Activated naive CD8-positive, alpha-beta T cell (primary cell): ENCODE data around the gene RAPGEF5.

ENCODE experiments used
- H3K27ac Mint-ChIP-seq: one replicate; pipeline ENCODE4 v1.8.0; 2021; ENCODE audit warnings: mixed read lengths
- H3K27me3 Mint-ChIP-seq: one replicate; pipeline ENCODE4 v1.8.0; 2021; ENCODE audit warnings: mixed read lengths
- H3K36me3 Mint-ChIP-seq: one replicate; pipeline ENCODE4 v1.8.0; 2021; ENCODE audit warnings: mixed read lengths
- H3K4me1 Mint-ChIP-seq: one replicate; pipeline ENCODE4 v1.8.0; 2021; ENCODE audit warnings: low read depth, mixed read lengths
- H3K4me3 Mint-ChIP-seq: one replicate; pipeline ENCODE4 v1.8.0; 2021; ENCODE audit warnings: mild to moderate bottlenecking, mixed read lengths
- H3K9me3 Mint-ChIP-seq: one replicate; pipeline ENCODE4 v1.8.0; 2021; ENCODE audit warnings: low read depth, mixed read lengths

RAPGEF5 gene

GRCh38 chr7:22184549-22185199 is 172.3 kb downstream of the RAPGEF5 start:
- Mint-ChIP-seq H3K27ac (no peak overlapping the region), H3K36me3 (no peaks in the 10 kb centered on the region), H3K4me1 (no peaks in the 10 kb centered on the region), H3K27me3 (peaks cover 2% of the 10 kb centered on the region), H3K4me3 (no peak overlapping the region), H3K9me3 (no peaks in the 10 kb centered on the region)

- H3K27me3 Mint-ChIP-seq = peaks cover 3% of the 10 kb centered on the region
- no peak overlapping the region for H3K27ac Mint-ChIP-seq
- H3K4me1 Mint-ChIP-seq = no peaks in the 10 kb centered on the region
- no peaks in the 10 kb centered on the region for H3K9me3 Mint-ChIP-seq
- H3K4me3 Mint-ChIP-seq = no peak overlapping the region
- no peaks in the 10 kb centered on the region for H3K36me3 Mint-ChIP-seq
Observed at GRCh38 chr7:22183522-22184280, 173.3 kb downstream of the RAPGEF5 start.

DNA sequence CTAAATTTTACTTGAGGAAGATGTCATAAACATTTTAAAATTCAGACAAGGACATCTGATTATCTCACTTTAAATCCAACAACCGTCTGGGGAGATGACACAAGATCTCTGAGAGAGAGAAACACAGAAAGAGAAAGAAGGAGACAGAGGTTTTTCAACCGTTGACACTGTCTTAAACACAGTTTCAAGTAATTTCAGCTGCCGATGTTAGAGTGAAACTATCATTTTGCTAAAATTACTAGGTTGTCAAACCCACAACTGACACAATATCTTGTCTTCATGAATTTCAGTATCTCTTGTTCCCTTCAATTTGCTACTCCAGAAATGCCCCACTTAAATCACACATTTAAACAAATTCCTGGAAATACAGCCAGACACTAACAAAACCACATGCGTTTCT is 174.8 kb downstream of the RAPGEF5 start:
- no peaks in the 10 kb centered on the region for H3K9me3 Mint-ChIP-seq
- no peaks in the 10 kb centered on the region for H3K36me3 Mint-ChIP-seq
- peaks cover 6% of the 10 kb centered on the region for H3K27me3 Mint-ChIP-seq
- H3K4me3 Mint-ChIP-seq = no peak overlapping the region
- H3K4me1 Mint-ChIP-seq = no peaks in the 10 kb centered on the region
- no peak overlapping the region for H3K27ac Mint-ChIP-seq

- peaks cover 6% of the 10 kb centered on the region for H3K27me3 Mint-ChIP-seq
- no peaks in the 10 kb centered on the region for H3K4me1 Mint-ChIP-seq
Observed at GRCh38 chr7:22181663-22182062, 175.3 kb downstream of the RAPGEF5 start.

DNA sequence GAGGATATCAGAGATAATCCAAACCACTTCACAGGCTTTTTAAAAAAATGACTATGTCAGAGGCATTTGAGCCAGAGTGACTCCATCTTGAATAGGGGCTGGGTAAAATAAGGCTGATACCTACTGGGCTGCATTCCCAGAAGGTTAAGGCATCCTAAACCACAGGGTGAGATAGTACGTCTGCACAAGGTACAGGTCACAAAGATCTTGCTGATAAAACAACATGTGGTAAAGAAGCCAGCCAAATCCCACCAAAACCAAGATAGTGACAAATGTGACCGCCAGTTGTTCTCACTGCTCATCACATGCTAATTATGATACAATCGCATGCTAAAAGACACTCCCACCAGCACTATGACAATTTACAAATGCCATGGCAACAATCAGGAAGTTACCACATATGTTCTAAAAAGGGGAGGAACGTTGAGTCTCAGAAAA is 177.5 kb downstream of the RAPGEF5 start:
- H3K4me3 Mint-ChIP-seq = no peak overlapping the region
- peaks cover 2% of the 10 kb centered on the region for H3K4me1 Mint-ChIP-seq
- no peaks in the 10 kb centered on the region for H3K9me3 Mint-ChIP-seq
- peaks cover 5% of the 10 kb centered on the region for H3K27me3 Mint-ChIP-seq
- H3K36me3 Mint-ChIP-seq = no peaks in the 10 kb centered on the region
- no peak overlapping the region for H3K27ac Mint-ChIP-seq

More at GRCh38 chr7:22181663-22182062, 175.3 kb downstream of the RAPGEF5 start:
- no peaks in the 10 kb centered on the region for H3K9me3 Mint-ChIP-seq
- no peak overlapping the region for H3K4me3 Mint-ChIP-seq
- H3K36me3 Mint-ChIP-seq = no peaks in the 10 kb centered on the region
- H3K27ac Mint-ChIP-seq = no peak overlapping the region

DNA sequence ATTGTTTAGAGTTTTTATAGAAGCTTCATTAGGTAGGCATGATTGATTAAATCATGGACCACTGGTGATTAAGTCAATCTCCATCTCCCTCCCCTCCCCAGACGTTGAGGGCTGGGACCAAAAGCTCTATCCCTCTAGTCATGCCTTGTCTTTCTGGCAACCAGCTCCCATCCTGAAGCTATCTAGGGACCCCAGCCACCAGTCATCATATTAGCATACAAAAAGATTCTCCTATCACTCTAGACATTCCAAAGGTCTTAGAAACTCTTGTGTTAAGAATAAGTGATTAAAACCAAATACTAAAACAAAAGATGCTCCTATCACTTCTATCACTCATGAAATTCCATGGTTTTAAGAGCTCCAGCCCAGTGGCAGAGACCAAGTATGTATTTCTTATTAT is 178.2 kb downstream of the RAPGEF5 start:
- H3K27ac Mint-ChIP-seq = no peak overlapping the region
- peaks cover 4% of the 10 kb centered on the region for H3K27me3 Mint-ChIP-seq
- H3K9me3 Mint-ChIP-seq = no peaks in the 10 kb centered on the region
- peaks cover 7% of the 10 kb centered on the region for H3K4me1 Mint-ChIP-seq
- H3K4me3 Mint-ChIP-seq = no peak overlapping the region
- H3K36me3 Mint-ChIP-seq = no peaks in the 10 kb centered on the region

GRCh38 chr7:22176791-22177412 is 180.1 kb downstream of the RAPGEF5 start:
- H3K27me3 Mint-ChIP-seq = peaks cover 4% of the 10 kb centered on the region
- H3K36me3 Mint-ChIP-seq = no peaks in the 10 kb centered on the region
- no peaks in the 10 kb centered on the region for H3K9me3 Mint-ChIP-seq
- no peak overlapping the region for H3K4me3 Mint-ChIP-seq
- peaks cover 8% of the 10 kb centered on the region for H3K4me1 Mint-ChIP-seq
- no peak overlapping the region for H3K27ac Mint-ChIP-seq

GRCh38 chr7:22174574-22174953 is 182.4 kb downstream of the RAPGEF5 start:
- no peaks in the 10 kb centered on the region for H3K9me3 Mint-ChIP-seq
- no peak overlapping the region for H3K27ac Mint-ChIP-seq
- H3K36me3 Mint-ChIP-seq = no peaks in the 10 kb centered on the region
- peaks cover 8% of the 10 kb centered on the region for H3K4me1 Mint-ChIP-seq
- H3K27me3 Mint-ChIP-seq = peaks cover 3% of the 10 kb centered on the region
- H3K4me3 Mint-ChIP-seq = no peak overlapping the region

DNA sequence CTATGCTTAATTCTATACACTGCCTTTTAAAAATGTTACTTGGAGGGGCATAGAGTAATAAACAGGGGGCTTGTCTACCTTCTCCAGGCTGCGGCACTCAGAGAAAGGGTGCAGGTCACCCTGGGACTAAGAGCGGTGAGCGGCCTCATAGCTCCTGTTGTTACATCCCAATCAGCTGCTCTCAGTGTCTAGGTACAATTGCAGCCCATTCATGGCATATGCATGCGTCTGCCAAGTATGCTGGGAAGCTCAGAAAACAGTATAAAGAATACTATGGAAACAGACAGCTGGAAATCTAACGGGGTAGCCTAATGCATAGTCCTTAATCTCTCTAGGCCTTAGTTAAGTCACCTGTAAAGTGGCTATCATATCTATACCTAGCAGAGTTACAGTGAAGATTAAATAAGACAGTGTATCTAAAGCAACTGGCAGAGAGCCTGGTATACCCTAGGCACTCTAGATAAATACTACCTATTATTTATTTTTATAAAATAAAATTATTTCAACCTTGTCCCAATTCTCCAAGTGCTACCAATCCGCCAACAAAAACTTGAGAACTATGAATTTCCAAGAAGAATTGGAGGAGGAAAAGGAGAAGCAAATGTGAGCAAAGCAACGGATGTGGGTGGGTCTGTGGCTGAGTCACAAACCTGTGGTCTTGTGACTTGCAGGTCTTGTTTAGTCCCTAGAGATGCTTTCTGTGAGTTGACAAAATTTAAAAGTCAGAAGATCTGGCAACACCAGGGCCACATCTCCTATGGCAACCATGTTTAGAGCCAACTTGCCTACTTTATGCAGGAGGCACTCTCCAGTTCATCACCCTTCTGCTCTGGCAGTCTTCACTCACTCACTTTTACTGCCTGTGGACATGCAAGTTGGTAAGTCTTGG is 183.0 kb downstream of the RAPGEF5 start:
- H3K27ac Mint-ChIP-seq = no peak overlapping the region
- no peaks in the 10 kb centered on the region for H3K9me3 Mint-ChIP-seq
- peaks cover 8% of the 10 kb centered on the region for H3K4me1 Mint-ChIP-seq
- no peak overlapping the region for H3K4me3 Mint-ChIP-seq
- no peaks in the 10 kb centered on the region for H3K36me3 Mint-ChIP-seq
- peaks cover 2% of the 10 kb centered on the region for H3K27me3 Mint-ChIP-seq

GRCh38 chr7:22168129-22168634 is 188.8 kb downstream of the RAPGEF5 start:
- no peaks in the 10 kb centered on the region for H3K9me3 Mint-ChIP-seq
- no peaks in the 10 kb centered on the region for H3K27me3 Mint-ChIP-seq
- no peak overlapping the region for H3K4me3 Mint-ChIP-seq
- H3K4me1 Mint-ChIP-seq = no peaks in the 10 kb centered on the region
- H3K36me3 Mint-ChIP-seq = no peaks in the 10 kb centered on the region
- no peak overlapping the region for H3K27ac Mint-ChIP-seq

DNA sequence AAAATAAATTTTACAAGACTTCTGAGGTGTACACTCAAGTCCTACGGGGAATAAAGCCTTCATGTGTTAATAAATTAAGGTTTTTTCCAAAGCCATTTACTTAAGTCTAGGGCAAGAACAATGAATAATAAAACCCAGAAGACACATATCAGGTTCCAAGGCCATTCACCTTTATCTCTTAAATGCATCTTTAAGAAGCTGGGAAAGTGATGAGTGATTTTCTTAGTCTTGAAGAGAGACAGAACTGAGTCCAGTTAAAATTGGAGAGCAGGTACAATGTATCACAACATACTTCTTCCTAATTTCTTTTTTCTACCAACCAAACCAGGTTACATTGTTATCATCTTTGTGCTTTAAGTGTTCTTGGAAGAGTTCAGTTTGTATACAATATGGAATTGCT is 189.5 kb downstream of the RAPGEF5 start:
- H3K36me3 Mint-ChIP-seq = no peaks in the 10 kb centered on the region

DNA sequence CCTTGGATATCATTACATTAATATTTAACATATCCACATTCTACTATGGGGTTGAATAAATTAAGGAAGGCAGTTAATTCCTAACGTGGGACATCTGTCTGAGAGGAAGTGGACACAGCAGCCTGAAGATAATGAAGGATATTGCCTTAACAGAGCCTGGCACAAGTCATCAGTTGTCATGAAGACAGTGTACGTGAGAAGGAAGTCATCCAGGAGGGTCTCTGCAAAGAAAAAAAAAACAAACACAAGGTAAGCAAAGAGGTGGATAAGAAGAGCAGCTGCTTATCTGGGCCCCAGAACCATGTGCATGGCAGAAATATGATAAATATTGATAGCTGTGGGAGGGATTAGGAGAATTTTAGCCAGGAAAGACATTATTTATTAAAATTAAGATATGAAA is 190.0 kb downstream of the RAPGEF5 start:
- no peaks in the 10 kb centered on the region for H3K27me3 Mint-ChIP-seq
- H3K36me3 Mint-ChIP-seq = no peaks in the 10 kb centered on the region
- no peak overlapping the region for H3K27ac Mint-ChIP-seq
- H3K4me3 Mint-ChIP-seq = no peak overlapping the region
- no peaks in the 10 kb centered on the region for H3K4me1 Mint-ChIP-seq
- H3K9me3 Mint-ChIP-seq = no peaks in the 10 kb centered on the region

More for the DNA sequence above, 189.5 kb downstream of the RAPGEF5 start:
- H3K4me3 Mint-ChIP-seq = no peak overlapping the region
- no peaks in the 10 kb centered on the region for H3K9me3 Mint-ChIP-seq
- H3K27ac Mint-ChIP-seq = no peak overlapping the region
- H3K27me3 Mint-ChIP-seq = no peaks in the 10 kb centered on the region
- no peaks in the 10 kb centered on the region for H3K4me1 Mint-ChIP-seq

- H3K4me3 Mint-ChIP-seq = no peak overlapping the region
Observed at GRCh38 chr7:22159341-22159740, 197.6 kb downstream of the RAPGEF5 start.

DNA sequence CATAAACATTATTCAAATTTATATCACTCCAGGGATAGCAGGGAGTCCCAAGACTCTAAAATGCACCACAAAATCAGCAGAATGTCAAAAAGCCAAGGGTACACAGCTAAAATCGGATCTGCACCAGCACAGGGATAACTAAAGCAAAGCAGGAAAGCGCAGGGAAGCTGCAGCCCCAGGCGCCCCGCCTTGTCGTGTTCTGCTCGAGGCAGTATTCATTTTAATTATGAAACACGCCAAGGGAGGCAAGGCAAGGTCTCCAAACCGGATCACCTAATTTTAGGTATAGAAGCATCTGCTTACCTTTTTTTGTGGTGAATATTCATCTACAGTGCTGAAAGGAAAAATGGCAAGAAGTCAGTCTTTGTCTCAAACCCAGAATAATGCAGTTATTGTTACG is 199.4 kb downstream of the RAPGEF5 start:
- peaks cover 1% of the 10 kb centered on the region for H3K27me3 Mint-ChIP-seq
- no peak overlapping the region for H3K27ac Mint-ChIP-seq
- no peaks in the 10 kb centered on the region for H3K9me3 Mint-ChIP-seq
- H3K36me3 Mint-ChIP-seq = no peaks in the 10 kb centered on the region
- no peak overlapping the region for H3K4me3 Mint-ChIP-seq
- no peaks in the 10 kb centered on the region for H3K4me1 Mint-ChIP-seq

More at GRCh38 chr7:22159341-22159740, 197.6 kb downstream of the RAPGEF5 start:
- no peaks in the 10 kb centered on the region for H3K4me1 Mint-ChIP-seq
- no peaks in the 10 kb centered on the region for H3K9me3 Mint-ChIP-seq
- no peaks in the 10 kb centered on the region for H3K36me3 Mint-ChIP-seq
- H3K27ac Mint-ChIP-seq = no peak overlapping the region
- H3K27me3 Mint-ChIP-seq = peaks cover 1% of the 10 kb centered on the region
